Fibroblast of lung (primary cell): ENCODE results near the gene ADCY5. TPM values are rescaled to one million over a fixed set of nuclear protein-coding genes. Genes with fewer than 3 reads are reported as not detected.

Experiments
- DNase-seq, 2 donors: peaks; one replicate each; pipeline versions ENCODE4 v3.0.0 to v3.0.0-alpha.2; 2010; ENCODE audit warnings: low read depth in 2 of 2
- H2AFZ ChIP-seq: 2 replicates; pipeline ENCODE4 v1.5.1; 2012; ENCODE audit warnings: low read length, control low read depth, inconsistent platforms
- H3K27ac ChIP-seq: 2 replicates; pipeline ENCODE4 v1.5.1; 2011; ENCODE audit warnings: low read length, control low read depth; ENCODE audit not compliant: insufficient read depth
- H3K27me3 ChIP-seq: 2 replicates; pipeline ENCODE4 v1.5.1; 2011; ENCODE audit warnings: mild to moderate bottlenecking, low read length; ENCODE audit not compliant: control insufficient read depth, insufficient read depth
- H3K36me3 ChIP-seq: 2 replicates; pipeline ENCODE4 v1.5.1; 2011; ENCODE audit warnings: low read length; ENCODE audit not compliant: control insufficient read depth, insufficient read depth
- H3K4me1 ChIP-seq: 2 replicates; pipeline ENCODE4 v1.5.1; 2011; ENCODE audit warnings: low read length; ENCODE audit not compliant: control insufficient read depth, insufficient read depth; ENCODE audit errors: extremely low read depth
- H3K4me2 ChIP-seq: 2 replicates; pipeline ENCODE4 v1.5.1; 2011; ENCODE audit warnings: low read length, control low read depth; ENCODE audit not compliant: insufficient read depth; ENCODE audit errors: extremely low read depth
- H3K4me3 ChIP-seq, 4 experiments: fragments of 200-600 bp in 1 of 4; sonication (generic) in 1 of 4; replicated peaks in 1 of 4; 2 replicates each; pipeline ENCODE4 v1.5.1; 2011 to 2016; ENCODE audit warnings: low read length in 4 of 4, low read depth in 3 of 4, mild to moderate bottlenecking in 3 of 4, control low read depth in 2 of 4, inconsistent platforms in 1 of 4, mixed read lengths in 1 of 4; ENCODE audit not compliant: insufficient read depth in 1 of 4; ENCODE audit errors: control extremely low read depth in 1 of 4
- H3K79me2 ChIP-seq: 2 replicates; pipeline ENCODE4 v1.5.1; 2012; ENCODE audit warnings: mild to moderate bottlenecking, low read length, inconsistent platforms; ENCODE audit not compliant: control insufficient read depth, insufficient read depth
- H3K9ac ChIP-seq: 2 replicates; pipeline ENCODE4 v1.5.1; 2011; ENCODE audit warnings: mild to moderate bottlenecking, low read length, control low read depth; ENCODE audit not compliant: insufficient read depth
- H3K9me3 ChIP-seq: 2 replicates; pipeline ENCODE4 v1.5.1; 2012; ENCODE audit warnings: low read depth, low read length; ENCODE audit not compliant: control insufficient read depth, insufficient read depth
- H4K20me1 ChIP-seq: 2 replicates; pipeline ENCODE4 v1.5.1; 2011; ENCODE audit warnings: low read length; ENCODE audit not compliant: control insufficient read depth, insufficient read depth; ENCODE audit errors: extremely low read depth
- CTCF ChIP-seq, 2 donors: IDR thresholded peaks in 1 of 2; conservative IDR thresholded peaks in 1 of 2; 1 replicate in 1 of 2; 2 replicates in 1 of 2; pipeline ENCODE4 v1.5.1; 2011 to 2012; ENCODE audit warnings: low read length in 2 of 2, control low read depth in 1 of 2, inconsistent platforms in 1 of 2, low read depth in 1 of 2, mild to moderate bottlenecking in 1 of 2
- EZH2 ChIP-seq: IDR thresholded peaks from 2 replicates; pipeline ENCODE4 v1.5.1; 2012; ENCODE audit warnings: low read length, control low read depth, mild to moderate bottlenecking; ENCODE audit errors: missing control alignments
- polyA plus RNA-seq, 2 donors: library from polyadenylated mRNA; depleted of rRNA in 1 of 2; stranded (reverse) in 1 of 2; unstranded in 1 of 2; fragments of >200 nt; gene quantifications; 2 replicates each; pipeline ENCODE4 v1.2.1, GENCODE V29; 2011 to 2012; ENCODE audit warnings: missing spikeins in 1 of 2
- total RNA-seq: library from RNA; depleted of rRNA; stranded (reverse); fragments of >200 nt; gene quantifications from 2 replicates; pipeline ENCODE4 v1.2.1, GENCODE V29; 2014

Gene ADCY5
- total and polyA plus RNA-seq, 2 donors (not counting 1 experiment from before 2014, with no cell fraction given) = 0.11 to 0.50 TPM

- Histone ChIP-seq H3K27ac (no peak overlapping the region), H3K9me3 (no peaks in the 10 kb centered on the region), H3K9ac (no peak overlapping the region), H3K4me1 (no peaks in the 10 kb centered on the region), H3K36me3 (no peaks in the 10 kb centered on the region), H3K27me3 (peaks cover 19% of the 10 kb centered on the region), H3K4me3 (no peak overlapping the region), H2AFZ (no peak overlapping the region), H4K20me1 (no peaks in the 10 kb centered on the region), H3K79me2 (no peaks in the 10 kb centered on the region), H3K4me2 (no peak overlapping the region)
- no peak for DNase-seq
- TF ChIP-seq CTCF (conservative IDR thresholded peaks at IDR 0.05 in 1 of 2, IDR thresholded peaks at IDR 0.05 in 1 of 2; ENCODE audit: low read depth in 1 of 2, low read length in 2 of 2) (no peak), EZH2 (no peak)
Observed at GRCh38 chr3:123349201-123349535, 99.7 kb downstream of the ADCY5 start.

GRCh38 chr3:123348471-123349200 lies 100.3 kb downstream of the ADCY5 start:
- Histone ChIP-seq H3K4me2 (no peak overlapping the region), H3K9ac (no peak overlapping the region), H3K36me3 (no peaks in the 10 kb centered on the region), H4K20me1 (no peaks in the 10 kb centered on the region), H3K27ac (no peak overlapping the region), H3K9me3 (no peaks in the 10 kb centered on the region), H3K4me1 (no peaks in the 10 kb centered on the region), H3K27me3 (peaks cover 19% of the 10 kb centered on the region), H3K79me2 (no peaks in the 10 kb centered on the region), H3K4me3 (no peak overlapping the region), H2AFZ (no peak overlapping the region)
- no peak for DNase-seq
- TF ChIP-seq CTCF (conservative IDR thresholded peaks at IDR 0.05 in 1 of 2, IDR thresholded peaks at IDR 0.05 in 1 of 2; ENCODE audit: low read depth in 1 of 2, low read length in 2 of 2) = no peak
- no peak for TF ChIP-seq EZH2

GRCh38 chr3:123347691-123348264 lies 101.1 kb downstream of the ADCY5 start:
- Histone ChIP-seq H3K36me3 (no peaks in the 10 kb centered on the region), H3K27me3 (peaks cover 21% of the 10 kb centered on the region), H3K4me3 (no peak overlapping the region), H3K4me2 (no peak overlapping the region), H3K9ac (no peak overlapping the region), H3K9me3 (no peaks in the 10 kb centered on the region), H3K4me1 (no peaks in the 10 kb centered on the region), H3K27ac (no peak overlapping the region), H4K20me1 (no peaks in the 10 kb centered on the region), H3K79me2 (no peaks in the 10 kb centered on the region), H2AFZ (no peak overlapping the region)
- DNase-seq = no peak
- no peak for TF ChIP-seq EZH2
- no peak for TF ChIP-seq CTCF (conservative IDR thresholded peaks at IDR 0.05 in 1 of 2, IDR thresholded peaks at IDR 0.05 in 1 of 2; ENCODE audit: low read depth in 1 of 2, low read length in 2 of 2)
